GM21381 (cell line): ENCODE measurements around the gene NGF.

Source experiments
- ATAC-seq: cut with Tn5 transposase; IDR thresholded peaks from one replicate; pipeline ENCODE4 v1.9.1; 2021; ENCODE audit warnings: mild to moderate bottlenecking, moderate library complexity; ENCODE audit not compliant: unreplicated experiment

Gene NGF

DNA sequence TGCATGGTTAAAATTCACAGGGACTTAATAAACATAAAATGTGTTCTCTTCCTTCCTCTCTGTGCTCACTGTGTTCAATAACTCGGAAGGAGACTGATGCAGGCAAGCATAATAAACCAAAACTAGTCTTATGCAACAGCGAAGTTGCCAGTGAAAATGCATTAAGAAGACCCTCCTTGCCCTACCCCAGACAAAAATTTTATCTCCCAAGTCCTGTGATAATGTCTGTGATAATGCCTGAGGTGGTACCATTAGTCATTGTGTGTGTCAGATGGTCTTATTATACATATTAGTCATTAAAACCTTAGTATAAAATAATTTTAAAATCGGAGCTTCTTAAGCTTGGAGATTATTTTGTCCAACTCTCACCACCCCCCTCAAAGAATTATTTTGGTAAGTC is 97.8 kb downstream of the NGF start:
- ATAC-seq = no peak

DNA sequence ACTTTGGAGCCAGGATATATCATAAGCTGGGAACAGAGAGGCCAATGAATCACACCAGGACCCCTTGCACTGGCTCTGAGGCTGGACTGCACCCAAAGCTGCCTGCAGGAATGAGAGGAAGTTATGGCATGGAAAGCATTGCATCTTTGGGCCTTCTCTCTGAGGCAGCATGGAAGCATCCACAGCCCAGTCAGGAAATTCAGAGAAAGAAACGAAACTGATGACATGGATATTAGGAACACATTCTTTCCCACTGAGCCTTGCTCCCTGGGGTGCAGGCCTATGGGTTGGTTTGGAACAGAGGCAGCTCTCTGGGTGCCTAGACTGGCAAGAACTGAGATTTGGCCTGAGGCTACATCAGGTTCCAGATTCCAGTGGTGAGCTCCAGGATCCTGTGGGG is 98.6 kb downstream of the NGF start:
- no peak for ATAC-seq

DNA sequence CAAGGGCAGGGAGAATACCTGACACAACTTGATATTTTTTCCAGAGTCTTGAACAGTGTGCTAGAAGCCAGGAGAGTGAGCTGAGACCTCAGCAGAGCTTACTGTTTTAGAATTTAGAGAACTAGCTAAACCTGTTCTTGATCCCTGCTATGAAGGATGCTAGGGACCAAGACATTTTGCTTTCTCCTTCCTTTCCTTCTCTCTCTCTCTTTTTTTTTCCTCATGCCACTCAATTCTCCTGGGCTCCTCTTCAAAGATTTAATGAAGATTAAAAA is 99.0 kb downstream of the NGF start:
- no peak for ATAC-seq

DNA sequence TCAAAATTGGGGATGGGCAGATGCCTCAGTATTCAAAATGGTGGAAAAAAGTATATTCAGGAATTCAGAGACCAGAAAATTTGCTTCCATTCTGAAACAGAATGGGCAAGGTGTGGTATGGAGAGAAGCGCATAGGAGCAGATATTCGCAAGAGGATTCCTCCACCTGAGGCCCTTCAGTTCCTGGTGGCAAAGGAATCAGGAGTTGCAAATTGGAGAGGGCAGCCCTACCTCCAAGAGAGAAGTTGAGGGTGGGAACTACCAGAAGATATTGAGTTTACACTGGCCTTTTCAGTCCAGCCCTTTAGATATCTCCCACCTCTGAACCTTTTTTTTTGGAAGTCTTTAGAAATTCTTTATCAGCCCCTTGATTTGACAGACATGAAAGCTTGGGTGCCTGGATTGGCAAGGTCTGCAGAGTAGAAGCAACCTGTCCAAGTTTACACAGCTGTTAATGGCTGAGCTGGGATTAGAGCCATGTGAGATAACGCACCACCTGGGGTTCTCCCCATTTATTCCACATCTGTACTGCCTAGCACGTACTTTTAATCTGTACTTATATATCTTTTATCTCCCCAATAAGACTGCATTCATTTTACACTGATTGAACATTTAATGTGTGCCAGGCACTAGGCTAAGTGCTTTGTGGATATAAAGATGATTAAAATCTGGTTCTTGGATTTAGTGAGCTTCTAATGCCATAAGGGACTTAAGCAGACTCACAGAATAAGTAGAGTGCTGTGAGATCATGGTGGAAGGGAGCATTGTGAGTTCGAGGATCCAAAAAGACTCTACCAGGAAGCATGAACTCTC is 99.5 kb downstream of the NGF start:
- ATAC-seq = no peak

DNA sequence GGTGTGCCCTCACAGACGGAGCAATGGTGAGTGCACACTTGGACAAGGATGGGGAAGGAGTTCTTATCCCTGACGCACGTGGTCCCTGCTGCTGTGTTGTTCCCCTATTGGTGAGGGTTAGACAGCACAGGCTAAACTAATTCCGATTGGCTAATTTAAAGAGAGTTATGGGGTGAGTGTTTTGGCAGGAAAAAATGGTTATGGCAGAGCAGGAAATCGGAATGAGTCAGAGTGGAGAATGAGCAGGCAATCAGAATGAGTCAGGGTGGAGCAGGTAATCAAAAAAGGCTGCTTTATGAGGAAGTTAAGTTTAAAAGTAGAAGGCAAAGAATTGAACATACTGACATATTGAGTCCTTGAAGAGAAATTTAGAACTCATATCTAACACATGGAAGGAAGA is 100.5 kb downstream of the NGF start:
- no peak for ATAC-seq

DNA sequence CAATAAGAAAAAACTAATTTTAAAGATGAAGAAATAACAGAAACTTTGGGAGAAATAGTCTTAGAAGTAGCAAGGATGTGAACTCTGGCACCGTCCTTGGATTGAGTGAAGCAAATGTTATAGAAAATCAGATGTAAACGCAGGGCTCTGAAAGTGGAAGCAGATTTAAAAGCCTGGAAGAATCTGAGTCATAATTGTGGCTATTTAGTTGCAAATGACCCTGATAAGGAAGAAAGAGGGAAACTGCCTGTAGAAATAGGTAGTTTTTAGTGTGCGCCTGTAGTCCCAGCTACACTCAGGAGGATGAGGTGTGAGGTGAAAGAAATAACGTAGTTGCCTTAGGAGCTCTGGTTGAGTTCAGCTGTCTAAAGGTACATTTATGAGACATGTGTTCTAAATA is 101.0 kb downstream of the NGF start:
- no peak for ATAC-seq
